Endothelial cell of umbilical vein (primary cell): ENCODE results near the gene CNIH2. TPM values are rescaled to one million over a fixed set of nuclear protein-coding genes. Genes with fewer than 3 reads are reported as not detected.
A peak's percentile ranks its signal among the peaks of the same experiment; 100 is the strongest.

Source experiments
- BruUV-seq: library from RNA; stranded (reverse); fragments of 400-500 nt; replicated peaks from 2 replicates; lab custom pipeline; 2021; lab: Mats Ljungman, UMichigan
- CTCF ChIA-PET: fragments of 300-600, 350-600 bp; sonication (Branson Sonifier 250); formaldehyde crosslinking; loops from one replicate; lab custom pipeline; 2021; ENCODE audit warnings: antibody characterized with exemption, inconsistent platforms; lab: Charles Lee
- POLR2A ChIA-PET: fragments of 300-600, 350-600 bp; sonication (Branson Sonifier 250); formaldehyde crosslinking; loops from one replicate; lab custom pipeline; 2021; ENCODE audit warnings: antibody characterized with exemption, inconsistent platforms; lab: Charles Lee
- DNase-seq: peaks from one replicate; pipeline ENCODE4 v3.0.0-alpha.2; 2011; ENCODE audit warnings: low read depth, low spot score
- FAIRE-seq: peaks from 2 replicates; lab custom pipeline; 2011; peaks lifted over from hg19 to GRCh38; lab: Jason Lieb, UNC
- H2AFZ ChIP-seq: 2 replicates; pipeline ENCODE4 v1.6.0; 2012; ENCODE audit warnings: low read depth, low read length, control low read depth, inconsistent platforms
- H3K27ac ChIP-seq: 2 replicates; pipeline ENCODE4 v1.5.1; 2011; ENCODE audit warnings: low read depth, mild to moderate bottlenecking, control low read depth, low read length, moderate library complexity; ENCODE audit not compliant: insufficient read depth
- H3K27me3 ChIP-seq, 2 experiments: 2 replicates each; pipeline versions ENCODE4 v1.6.0 to v1.6.1; 2011; ENCODE audit warnings: low read length in 2 of 2, mixed read lengths in 1 of 2; ENCODE audit not compliant: control insufficient read depth in 2 of 2, insufficient read depth in 2 of 2
- H3K36me3 ChIP-seq, 2 experiments: 2 replicates in 1 of 2; 3 replicates in 1 of 2; pipeline ENCODE4 v1.5.1; 2011; ENCODE audit warnings: low read length in 2 of 2, mild to moderate bottlenecking in 1 of 2, moderate library complexity in 1 of 2; ENCODE audit not compliant: control insufficient read depth in 2 of 2, insufficient read depth in 2 of 2; ENCODE audit errors: extremely low read depth in 1 of 2
- H3K4me1 ChIP-seq: 3 replicates; pipeline ENCODE4 v1.5.1; 2011; ENCODE audit warnings: mild to moderate bottlenecking, low read length; ENCODE audit not compliant: control insufficient read depth, insufficient read depth; ENCODE audit errors: extremely low read depth
- H3K4me2 ChIP-seq: 2 replicates; pipeline ENCODE4 v1.6.1; 2011; ENCODE audit warnings: low read length, control low read depth, mixed read lengths; ENCODE audit not compliant: insufficient read depth
- H3K4me3 ChIP-seq, 3 experiments: fragments of 200-600 bp in 1 of 3; sonication (generic), shearing (Covaris generic) in 1 of 3; replicated peaks in 1 of 3; 2 replicates each; pipeline ENCODE4 v1.5.1; 2011 to 2016; ENCODE audit warnings: control low read depth in 3 of 3, low read length in 3 of 3, mild to moderate bottlenecking in 2 of 3, inconsistent platforms in 1 of 3, low read depth in 1 of 3, moderate library complexity in 1 of 3; ENCODE audit not compliant: insufficient read depth in 1 of 3
- H3K79me2 ChIP-seq: 2 replicates; pipeline ENCODE4 v1.6.0; 2012; ENCODE audit warnings: low read length, inconsistent platforms; ENCODE audit not compliant: control insufficient read depth, insufficient read depth
- H3K9ac ChIP-seq: replicated peaks from 2 replicates; pipeline ENCODE3; 2011; ENCODE audit warnings: low read length, control low read depth; ENCODE audit not compliant: insufficient read depth; ENCODE audit errors: extremely low read depth
- H3K9me1 ChIP-seq: replicated peaks from 3 replicates; pipeline ENCODE4 v1.6.0; 2011; ENCODE audit warnings: mild to moderate bottlenecking, low read length; ENCODE audit not compliant: control insufficient read depth, insufficient read depth; ENCODE audit errors: extremely low read depth
- H3K9me3 ChIP-seq: replicated peaks from 2 replicates; pipeline ENCODE4 v1.5.1; 2012; ENCODE audit warnings: low read length, inconsistent platforms; ENCODE audit not compliant: control insufficient read depth, insufficient read depth
- H4K20me1 ChIP-seq: replicated peaks from 2 replicates; pipeline ENCODE3; 2011; ENCODE audit warnings: mild to moderate bottlenecking, low read length; ENCODE audit not compliant: control insufficient read depth, insufficient read depth; ENCODE audit errors: extremely low read depth
- CTCF ChIP-seq, 2 donors: IDR thresholded peaks; 1 replicate in 1 of 2; 2 replicates in 1 of 2; pipeline ENCODE4 v1.5.1; 2011; ENCODE audit warnings: low read length in 2 of 2, mild to moderate bottlenecking in 2 of 2, moderate library complexity in 2 of 2, control low read depth in 1 of 2, inconsistent platforms in 1 of 2, low read depth in 1 of 2; ENCODE audit not compliant: insufficient read depth in 1 of 2; ENCODE audit errors: extremely low read depth in 1 of 2
- EZH2 ChIP-seq: IDR thresholded peaks from 2 replicates; pipeline ENCODE4 v1.6.1; 2012; ENCODE audit warnings: borderline replicate concordance, low read depth, mild to moderate bottlenecking, moderate library complexity, low read length, inconsistent platforms; ENCODE audit not compliant: severe bottlenecking
- FOS ChIP-seq: IDR thresholded peaks from 2 replicates; pipeline ENCODE4 v1.6.1; 2011; ENCODE audit warnings: mild to moderate bottlenecking, low read length, moderate library complexity, borderline replicate concordance; ENCODE audit not compliant: insufficient read depth
- GATA2 ChIP-seq: IDR thresholded peaks from 2 replicates; pipeline ENCODE4 v1.7.0; 2011; ENCODE audit warnings: low read depth, mild to moderate bottlenecking, moderate library complexity, mixed read lengths, low read length; ENCODE audit not compliant: insufficient read length, insufficient read depth
- MAX ChIP-seq: IDR thresholded peaks from 2 replicates; pipeline ENCODE4 v1.6.1; 2011; ENCODE audit not compliant: insufficient read depth, insufficient read length
- MYC ChIP-seq: IDR thresholded peaks from one replicate; pipeline ENCODE4 v1.6.1; 2011; ENCODE audit warnings: mild to moderate bottlenecking, low read depth, low read length
- POLR2A ChIP-seq: IDR thresholded peaks from 2 replicates; pipeline ENCODE4 v1.6.1; 2012; ENCODE audit warnings: low read depth, mild to moderate bottlenecking, control low read depth, low read length
- POLR2AphosphoS5 ChIP-seq: IDR thresholded peaks from 2 replicates; pipeline ENCODE4 v1.6.1; 2012; ENCODE audit warnings: low read depth, mild to moderate bottlenecking, control low read depth, low read length, moderate library complexity; ENCODE audit not compliant: insufficient read depth
- dilution Hi-C: fragments of 300-500 bp; cut with MboI; formaldehyde crosslinking; loops from one replicate; pipeline ENCODE4 v1.15.0; 2019; ENCODE audit warnings: low sequenced_read_pairs; ENCODE audit not compliant: extremely low pct_ligation_motif_present
- intact Hi-C: fragments of 100-400 bp; cut with micrococcal nuclease; formaldehyde crosslinking; loops from one replicate; pipeline ENCODE4 v1.10.0; 2022
- polyA plus RNA-seq, 4 experiments: library from polyadenylated mRNA; depleted of rRNA in 3 of 4; stranded (reverse) in 3 of 4; unstranded in 1 of 4; fragments of >200 nt; gene quantifications; 2 replicates each; pipeline versions ENCODE4 v1.2.1 to v1.2.3, GENCODE V29; 2011 to 2012; ENCODE audit warnings: missing spikeins in 1 of 4
- total RNA-seq: library from RNA; stranded (reverse); gene quantifications from 2 replicates; pipeline ENCODE4 v1.2.3, GENCODE V29; 2021

Gene CNIH2
- total and polyA plus RNA-seq, 2 donors (not counting 3 experiments of a cell fraction or from before 2014, with no cell fraction given) = 0.46 to 1.2 TPM

- Histone ChIP-seq H4K20me1 (no peaks in the 10 kb centered on the region), H3K4me2 (peak overlapping the region; percentile 56), H3K9me1 (no peaks in the 10 kb centered on the region), H3K4me1 (peaks cover 4% of the 10 kb centered on the region), H3K9ac (no peak overlapping the region), H3K4me3 (no peak overlapping the region), H3K36me3 (no peaks in the 10 kb centered on the region), H3K9me3 (no peaks in the 10 kb centered on the region), H3K27me3 (peaks cover 3 to 10% of the 10 kb centered on the region in 2 experiments), H3K27ac (no peak overlapping the region), H2AFZ (peak overlapping the region; percentile 96), H3K79me2 (no peaks in the 10 kb centered on the region)
- intact Hi-C loops = loop anchor here (2.0 to 5.0 kb wide), 2 partner anchors 23 to 124 kb away; partner anchors contain the start of genes MRPL11 and RIN1
- CTCF ChIA-PET = interaction anchor here (0.8 to 9.5 kb wide), 10 partner anchors 9 to 82 kb away, joined by 3 to 225 read pairs (median 26); partner anchors contain the start of genes RIN1 and YIF1A
- dilution Hi-C loops = no loop called here
- POLR2A ChIA-PET = interaction anchor here (0.8 to 2.1 kb wide), 2 partner anchors 12 to 24 kb away, joined by 4 to 8 read pairs; partner anchors contain the start of gene YIF1A
- DNase-seq = no peak
- BruUV-seq = no TSS peak
- no peak for FAIRE-seq
- TF ChIP-seq CTCF (IDR thresholded peaks at IDR 0.05; ENCODE audit: extremely low read depth in 1 of 2, insufficient read depth in 1 of 2, low read depth in 1 of 2, low read length in 2 of 2) = peak; percentile 3 to 11
- TF ChIP-seq EZH2 = no peak
Measured at GRCh38 chr11:66313321-66314185, 35.6 kb downstream of the CNIH2 start.

- Histone ChIP-seq H3K4me3 (no peak overlapping the region), H3K9me3 (no peaks in the 10 kb centered on the region), H3K27ac (no peak overlapping the region), H3K9ac (no peak overlapping the region), H3K4me2 (no peak overlapping the region), H4K20me1 (no peaks in the 10 kb centered on the region), H3K4me1 (peaks cover 4% of the 10 kb centered on the region), H2AFZ (no peak overlapping the region), H3K36me3 (no peaks in the 10 kb centered on the region), H3K79me2 (no peaks in the 10 kb centered on the region), H3K9me1 (no peaks in the 10 kb centered on the region), H3K27me3 (peaks cover 7 to 10% of the 10 kb centered on the region in 2 experiments)
- intact Hi-C loops (loop anchor here (5.0 kb wide), 1 partner anchor 123 kb away; the partner anchor contains the start of gene MRPL11), dilution Hi-C loops (no loop called here)
- TF ChIP-seq FOS = no peak
- TF ChIP-seq POLR2A = no peak
- no peak for TF ChIP-seq EZH2
- TF ChIP-seq CTCF (IDR thresholded peaks at IDR 0.05; ENCODE audit: extremely low read depth in 1 of 2, insufficient read depth in 1 of 2, low read depth in 1 of 2, low read length in 2 of 2) = no peak
- no peak for TF ChIP-seq POLR2AphosphoS5
- no peak for TF ChIP-seq MAX
- TF ChIP-seq MYC = no peak
- no peak for TF ChIP-seq GATA2
- ChIA-PET POLR2A (no interaction called here), CTCF (interaction anchor here (9.5 kb wide), 1 partner anchor 18 kb away, joined by 225 read pairs; the partner anchor contains the start of gene RIN1)
- BruUV-seq = no TSS peak
- DNase-seq (no peak), FAIRE-seq (no peak)
Measured at GRCh38 chr11:66314186-66314501, 36.2 kb downstream of the CNIH2 start.
